Tibial nerve (tissue), 4 donors: ENCODE measurements around the gene MFGE8. TPM values are rescaled to one million over a fixed set of nuclear protein-coding genes. Genes with fewer than 3 reads are reported as not detected.

Source experiments
- DNase-seq, 2 donors: peaks; one replicate each; pipeline ENCODE4 v3.0.0-alpha.2; 2019; ENCODE audit warnings: low spot score in 2 of 2
- H3K27ac ChIP-seq, 4 donors: fragments of 200-600 bp; sonication (generic) in 3 of 4; one replicate each; pipeline ENCODE4 v1.5.1; 2017 to 2019; ENCODE audit warnings: mild to moderate bottlenecking in 1 of 4
- H3K27me3 ChIP-seq, 2 donors: fragments of 200-600 bp; sonication (generic) in 1 of 2; one replicate each; pipeline versions ENCODE4 v1.5.1 to v1.6.0; 2017 to 2019
- H3K36me3 ChIP-seq, 3 donors: fragments of 200-600 bp; sonication (generic); one replicate each; pipeline ENCODE4 v1.5.1; 2018 to 2019
- H3K4me1 ChIP-seq, 4 donors: fragments of 200-600 bp; sonication (generic) in 3 of 4; one replicate each; pipeline ENCODE4 v1.5.1; 2017 to 2019
- H3K4me3 ChIP-seq, 4 donors: fragments of 200-600 bp; sonication (generic) in 3 of 4; one replicate each; pipeline ENCODE4 v1.5.1; 2017 to 2019; ENCODE audit warnings: mild to moderate bottlenecking in 1 of 4, moderate library complexity in 1 of 4
- H3K9me3 ChIP-seq, 4 donors: fragments of 200-600 bp; sonication (generic) in 3 of 4; one replicate each; pipeline ENCODE4 v1.5.1; 2017 to 2019
- EP300 ChIP-seq, 2 donors: sonication (generic); formaldehyde crosslinking; IDR thresholded peaks; one replicate each; pipeline ENCODE4 v1.6.1; 2017; ENCODE audit warnings: antibody characterized with exemption in 2 of 2, mild to moderate bottlenecking in 1 of 2
- POLR2A ChIP-seq, 2 donors: fragments of 450-650 bp; IDR thresholded peaks; one replicate each; pipeline ENCODE4 v1.6.1; 2017; ENCODE audit warnings: antibody characterized with exemption in 2 of 2, mild to moderate bottlenecking in 2 of 2, moderate library complexity in 2 of 2
- WGBS, 2 donors: methylation state at CpG; one replicate each; pipeline ENCODE4 v1.1.5; 2018; 5-methylcytosine and 5-hydroxymethylcytosine counted together
- total RNA-seq, 4 donors: library from RNA; depleted of rRNA; stranded (reverse); fragments of >200 nt; gene quantifications; one replicate each; pipeline ENCODE4 v1.1.0, GENCODE V29; 2016
- TF ChIP-seq, protein P1 (sequence below), 5 experiments: fragments of 200-600 bp in 3 of 5; fragments of 450-650 bp in 2 of 5; sonication (generic) in 3 of 5; IDR thresholded peaks; one replicate each; pipeline ENCODE4 v1.5.1; 2016 to 2019; ENCODE audit warnings: antibody characterized with exemption in 5 of 5, mild to moderate bottlenecking in 3 of 5, moderate library complexity in 2 of 5

The MFGE8 gene
- total RNA-seq, 4 donors from 2014 or later = 349 to 553 (median 488) TPM

DNA sequence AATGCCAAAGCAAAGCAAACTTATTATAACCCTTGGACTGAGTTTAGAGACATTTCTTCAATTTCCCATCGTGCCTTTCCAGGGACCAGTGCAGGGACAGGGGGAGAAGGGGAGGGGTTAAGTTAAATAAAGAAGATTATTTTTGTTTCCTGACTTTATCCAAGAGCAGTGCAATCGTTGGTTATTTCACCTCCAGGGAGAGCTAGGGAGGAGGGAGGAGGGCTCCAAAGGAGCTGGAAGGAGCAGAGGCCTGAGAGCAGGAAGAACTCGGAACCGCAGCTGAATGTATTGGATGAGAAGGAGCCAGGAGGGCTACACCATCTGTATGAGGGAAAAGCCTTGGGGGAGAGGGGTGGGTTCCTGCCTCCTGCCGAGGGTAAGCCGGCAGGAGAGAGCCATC lies 38.5 kb downstream of the MFGE8 start:
- H3K27me3 ChIP-seq = no peaks in the 10 kb centered on the region
- TF ChIP-seq POLR2A (IDR thresholded peaks at IDR 0.05) (no peak), EP300 (IDR thresholded peaks at IDR 0.05) (no peak)
- TF ChIP-seq, protein P1, sequence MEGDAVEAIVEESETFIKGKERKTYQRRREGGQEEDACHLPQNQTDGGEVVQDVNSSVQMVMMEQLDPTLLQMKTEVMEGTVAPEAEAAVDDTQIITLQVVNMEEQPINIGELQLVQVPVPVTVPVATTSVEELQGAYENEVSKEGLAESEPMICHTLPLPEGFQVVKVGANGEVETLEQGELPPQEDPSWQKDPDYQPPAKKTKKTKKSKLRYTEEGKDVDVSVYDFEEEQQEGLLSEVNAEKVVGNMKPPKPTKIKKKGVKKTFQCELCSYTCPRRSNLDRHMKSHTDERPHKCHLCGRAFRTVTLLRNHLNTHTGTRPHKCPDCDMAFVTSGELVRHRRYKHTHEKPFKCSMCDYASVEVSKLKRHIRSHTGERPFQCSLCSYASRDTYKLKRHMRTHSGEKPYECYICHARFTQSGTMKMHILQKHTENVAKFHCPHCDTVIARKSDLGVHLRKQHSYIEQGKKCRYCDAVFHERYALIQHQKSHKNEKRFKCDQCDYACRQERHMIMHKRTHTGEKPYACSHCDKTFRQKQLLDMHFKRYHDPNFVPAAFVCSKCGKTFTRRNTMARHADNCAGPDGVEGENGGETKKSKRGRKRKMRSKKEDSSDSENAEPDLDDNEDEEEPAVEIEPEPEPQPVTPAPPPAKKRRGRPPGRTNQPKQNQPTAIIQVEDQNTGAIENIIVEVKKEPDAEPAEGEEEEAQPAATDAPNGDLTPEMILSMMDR (IDR thresholded peaks at IDR 0.05) = no peak
- 22 to 30% methylated on average over 6 of the region's 6 CpGs for WGBS, 2 donors
- peaks cover 0 to 6% (median 0%) of the 10 kb centered on the region in 4 donors for H3K9me3 ChIP-seq
- H3K36me3 ChIP-seq = no peaks in the 10 kb centered on the region
- no peak for DNase-seq
- no peak overlapping the region for H3K4me3 ChIP-seq
- H3K27ac ChIP-seq = no peak overlapping the region
- H3K4me1 ChIP-seq = peaks cover 0 to 11% (median 0%) of the 10 kb centered on the region in 4 donors

DNA sequence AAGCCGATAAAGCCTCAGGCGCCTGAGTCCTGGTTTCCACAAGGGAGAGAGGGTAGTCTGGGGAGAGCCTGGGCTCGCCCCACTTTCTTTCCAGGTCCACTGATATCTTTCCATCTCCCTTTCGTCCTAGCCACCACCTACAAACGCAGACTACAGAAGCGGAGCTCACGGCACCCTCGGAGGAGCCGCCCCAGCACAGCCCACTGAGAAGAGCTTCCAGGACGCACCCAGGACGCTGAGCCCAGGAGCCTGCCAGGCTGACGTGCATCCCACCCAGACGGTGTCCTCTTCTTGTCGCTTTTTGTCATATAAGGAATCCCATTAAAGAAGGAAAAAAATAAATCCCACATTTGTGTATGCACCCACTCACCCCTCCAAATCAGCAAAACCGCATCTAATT lies 38.9 kb downstream of the MFGE8 start:
- Histone ChIP-seq H3K27ac (no peak overlapping the region), H3K4me3 (no peak overlapping the region), H3K36me3 (no peaks in the 10 kb centered on the region), H3K9me3 (peaks cover 0 to 6% (median 0%) of the 10 kb centered on the region in 4 donors), H3K4me1 (peaks cover 0 to 11% (median 0%) of the 10 kb centered on the region in 4 donors), H3K27me3 (no peaks in the 10 kb centered on the region)
- DNase-seq = no peak
- TF ChIP-seq, protein P1 (IDR thresholded peaks at IDR 0.05) = no peak
- TF ChIP-seq POLR2A (IDR thresholded peaks at IDR 0.05) (no peak), EP300 (IDR thresholded peaks at IDR 0.05) (no peak)
- WGBS, 2 donors = 61 to 62% methylated on average over 15 of the region's 15 CpGs

DNA sequence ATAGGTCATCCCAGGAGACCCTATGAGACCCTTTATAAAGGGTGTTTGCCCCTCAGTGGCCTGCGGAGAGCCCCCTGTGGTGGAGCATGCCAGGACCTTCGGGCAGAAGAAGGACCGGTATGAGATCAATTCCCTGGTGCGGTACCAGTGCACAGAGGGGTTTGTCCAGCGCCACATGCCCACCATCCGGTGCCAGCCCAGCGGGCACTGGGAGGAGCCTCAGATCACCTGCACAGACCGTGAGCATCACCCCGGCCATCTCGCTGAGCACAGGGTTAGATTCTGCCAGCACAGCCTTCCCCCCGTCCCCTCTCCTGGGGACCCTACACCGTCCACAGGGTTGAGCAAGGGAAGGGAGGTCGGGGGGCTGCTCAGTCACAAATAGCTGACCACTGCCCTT lies 39.4 kb downstream of the MFGE8 start:
- H3K4me1 ChIP-seq = peaks cover 0 to 11% (median 0%) of the 10 kb centered on the region in 4 donors
- H3K9me3 ChIP-seq = peaks cover 0 to 6% (median 0%) of the 10 kb centered on the region in 4 donors
- no peak for TF ChIP-seq EP300 (IDR thresholded peaks at IDR 0.05)
- no peak for TF ChIP-seq POLR2A (IDR thresholded peaks at IDR 0.05)
- TF ChIP-seq, protein P1 (IDR thresholded peaks at IDR 0.05) = no peak
- no peak for DNase-seq
- 78 to 89% methylated on average over 11 to 13 of the region's 13 CpGs for WGBS, 2 donors
- H3K27ac ChIP-seq = no peak overlapping the region
- H3K36me3 ChIP-seq = no peaks in the 10 kb centered on the region
- no peaks in the 10 kb centered on the region for H3K27me3 ChIP-seq
- no peak overlapping the region for H3K4me3 ChIP-seq

DNA sequence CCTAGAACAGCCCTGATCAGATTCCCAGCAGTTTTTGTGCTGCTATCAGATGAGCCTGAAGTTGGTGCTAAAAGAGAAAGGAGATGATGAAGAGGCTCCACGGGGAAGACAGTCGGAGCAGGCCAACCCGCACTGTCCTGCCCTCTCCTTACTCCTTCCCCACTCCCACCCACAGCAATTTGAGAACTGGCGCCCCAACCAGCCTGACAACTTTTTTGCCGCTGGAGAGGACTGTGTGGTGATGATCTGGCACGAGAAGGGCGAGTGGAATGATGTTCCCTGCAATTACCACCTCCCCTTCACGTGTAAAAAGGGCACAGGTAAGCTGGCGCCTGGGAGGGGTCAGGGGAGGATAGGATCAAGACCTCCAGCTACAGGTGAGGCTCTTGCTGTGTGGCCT lies 40.5 kb downstream of the MFGE8 start:
- TF ChIP-seq, protein P1 (IDR thresholded peaks at IDR 0.05) = no peak
- TF ChIP-seq EP300 (IDR thresholded peaks at IDR 0.05) (no peak), POLR2A (IDR thresholded peaks at IDR 0.05) (no peak)
- no peaks in the 10 kb centered on the region for H3K27me3 ChIP-seq
- no peak overlapping the region for H3K4me3 ChIP-seq
- WGBS, 2 donors = 75 to 76% methylated on average over 9 of the region's 9 CpGs
- no peak for DNase-seq
- no peaks in the 10 kb centered on the region for H3K36me3 ChIP-seq
- H3K4me1 ChIP-seq = peaks cover 0 to 11% (median 0%) of the 10 kb centered on the region in 4 donors
- H3K27ac ChIP-seq = no peak overlapping the region
- H3K9me3 ChIP-seq = peaks cover 0 to 6% (median 0%) of the 10 kb centered on the region in 4 donors

DNA sequence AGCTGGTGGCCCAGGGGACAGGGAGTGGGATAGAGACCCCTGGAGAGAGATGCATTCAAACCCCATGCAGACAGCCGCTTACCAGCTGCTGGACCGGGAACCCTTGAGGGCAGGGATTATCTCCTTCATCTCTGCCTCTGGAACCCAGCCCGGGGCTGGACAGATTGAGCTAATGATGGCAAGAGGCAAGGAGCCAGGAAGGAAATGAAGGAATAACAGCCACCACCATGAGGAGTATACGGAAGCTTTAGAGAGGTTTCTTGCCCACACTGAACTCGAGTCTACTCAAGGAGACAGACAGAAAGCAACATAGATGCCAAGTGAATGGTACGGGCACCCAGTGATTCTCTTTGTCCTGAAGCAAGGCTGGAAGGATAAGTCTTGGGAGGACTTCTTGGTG lies 41.1 kb downstream of the MFGE8 start:
- Histone ChIP-seq H3K4me3 (no peak overlapping the region), H3K4me1 (peaks cover 0 to 11% (median 0%) of the 10 kb centered on the region in 4 donors), H3K36me3 (no peaks in the 10 kb centered on the region), H3K9me3 (peaks cover 0 to 6% (median 0%) of the 10 kb centered on the region in 4 donors), H3K27ac (no peak overlapping the region), H3K27me3 (no peaks in the 10 kb centered on the region)
- WGBS, 2 donors = 76% methylated on average over 6 of the region's 6 CpGs
- TF ChIP-seq EP300 (IDR thresholded peaks at IDR 0.05) (no peak), POLR2A (IDR thresholded peaks at IDR 0.05) (no peak)
- TF ChIP-seq, protein P1 (IDR thresholded peaks at IDR 0.05) = no peak
- DNase-seq = no peak
